GM21619 (cell line): ENCODE measurements around the gene CHSY1.

ENCODE experiments used
- ATAC-seq: cut with Tn5 transposase; IDR thresholded peaks from one replicate; pipeline ENCODE4 v1.9.1; 2021; ENCODE audit not compliant: unreplicated experiment

CHSY1 gene

DNA sequence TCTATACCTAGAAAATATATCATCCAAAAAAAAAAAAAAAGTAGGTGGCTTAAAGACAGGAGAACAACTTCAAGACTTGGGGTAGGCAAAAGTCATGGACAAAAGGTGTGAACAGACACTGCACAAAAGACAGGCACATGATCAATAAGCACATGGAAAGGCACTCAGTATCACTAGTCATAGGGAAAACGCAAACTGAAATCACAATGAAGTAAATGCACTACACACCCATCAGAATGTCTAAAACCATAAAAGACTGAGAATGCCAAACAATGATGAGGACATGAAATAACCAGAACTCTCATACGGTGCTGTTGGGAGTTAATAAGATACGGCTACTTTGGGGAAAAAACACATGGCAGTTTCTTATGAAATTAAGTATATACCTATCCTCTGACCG, 40.0 kb downstream of the CHSY1 start:
- ATAC-seq = no peak

DNA sequence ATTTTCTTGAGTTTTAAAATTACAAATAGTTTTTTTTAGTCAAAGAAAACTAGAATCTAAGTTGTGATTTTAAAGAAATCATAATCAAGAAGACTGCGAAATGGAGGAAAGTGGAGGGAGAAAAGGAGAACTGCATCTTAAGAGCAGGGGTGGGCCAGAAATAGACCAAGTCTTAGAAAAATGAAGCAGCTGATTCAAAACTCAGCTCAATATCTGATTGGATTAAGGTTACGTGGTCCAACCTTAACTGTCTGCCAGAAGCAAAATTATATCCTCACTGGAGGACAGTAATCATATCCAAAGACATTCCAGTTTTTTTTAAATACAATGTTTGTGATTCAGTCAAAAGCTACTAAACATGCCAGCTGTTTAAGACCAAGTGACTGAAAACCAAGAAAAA, 41.4 kb downstream of the CHSY1 start:
- no peak for ATAC-seq

DNA sequence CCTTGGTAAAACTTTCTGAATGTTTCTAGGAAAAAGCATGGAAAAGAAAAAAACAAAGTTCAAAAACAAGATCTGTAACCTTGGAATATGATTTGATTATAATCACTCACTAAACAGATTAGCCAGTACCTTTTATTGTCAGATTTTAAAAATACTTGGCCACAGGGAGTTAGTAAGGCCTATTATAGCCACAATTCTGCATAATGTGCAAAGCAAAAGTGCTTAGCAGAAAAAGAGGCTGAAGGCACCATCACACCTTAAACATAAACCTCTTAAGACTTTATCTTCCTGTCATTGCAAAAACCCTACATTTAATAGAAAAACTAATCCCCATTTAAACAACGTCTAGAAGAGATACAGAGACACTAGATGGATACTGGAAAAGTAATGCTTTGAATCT, 41.8 kb downstream of the CHSY1 start:
- ATAC-seq = no peak

DNA sequence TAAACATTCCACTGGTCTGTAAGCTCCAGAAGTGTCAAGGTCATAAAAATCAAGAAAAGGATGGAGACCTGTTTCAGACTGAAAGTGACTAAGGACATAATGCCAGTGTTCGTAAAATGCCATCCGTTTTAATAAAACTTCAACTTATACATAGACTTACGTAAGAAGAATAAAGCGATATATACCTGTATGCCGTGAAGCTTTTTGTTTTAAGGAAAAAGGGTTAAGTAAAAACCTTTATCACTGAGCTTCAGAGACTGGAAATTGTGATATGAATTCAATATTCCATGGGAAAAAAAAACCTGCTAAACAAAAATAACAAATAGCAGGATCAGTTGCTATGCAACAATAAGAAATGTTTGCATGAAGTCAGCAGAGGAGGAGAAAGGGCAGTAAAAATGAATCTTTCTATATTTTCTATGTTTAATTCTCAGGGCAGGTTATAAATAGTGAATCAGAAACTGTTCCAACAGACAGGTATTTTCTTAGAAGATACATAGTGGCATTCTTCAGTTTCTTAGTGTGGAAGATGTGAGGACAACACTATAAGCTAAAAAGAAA, 42.5 kb downstream of the CHSY1 start:
- ATAC-seq = no peak

DNA sequence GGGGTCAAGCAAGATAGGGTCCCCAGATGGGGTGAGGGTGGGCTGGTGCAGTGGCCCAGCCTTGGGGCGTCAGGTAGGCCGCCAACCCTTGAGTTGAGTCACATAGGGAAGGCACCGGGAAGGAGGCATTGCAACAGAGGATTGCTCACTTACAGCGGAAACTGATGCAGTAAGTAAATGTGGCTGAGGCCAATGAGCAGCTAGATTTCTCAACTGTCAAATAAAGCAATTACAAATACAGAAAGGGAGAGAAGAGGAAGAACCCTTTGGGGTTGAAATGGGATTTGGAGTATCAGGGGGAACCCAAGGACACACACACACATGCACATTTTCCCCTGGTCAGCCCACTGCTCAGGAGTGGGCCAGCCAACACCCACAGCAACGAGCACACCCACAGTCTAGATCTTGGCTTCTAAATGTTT, 44.0 kb downstream of the CHSY1 start:
- ATAC-seq = no peak

DNA sequence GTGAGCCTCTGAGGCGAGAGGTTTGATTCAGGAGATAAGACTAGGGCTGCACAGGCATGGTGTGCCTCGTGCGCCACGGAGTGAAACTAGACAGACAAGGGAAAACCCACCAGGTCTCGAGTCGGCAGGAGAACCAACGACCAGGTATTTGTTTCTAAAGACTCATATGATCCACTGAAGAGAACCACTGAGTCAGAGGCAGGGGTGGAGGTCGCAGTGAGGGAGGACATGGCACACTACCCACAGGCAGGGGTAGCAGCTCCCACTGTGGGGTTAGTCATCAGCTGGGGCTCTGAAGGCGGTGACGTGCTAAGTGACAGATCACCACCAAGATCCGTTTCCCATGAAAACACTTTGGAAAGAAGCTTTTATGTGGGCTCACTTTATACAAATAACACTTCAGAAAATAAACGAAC, 45.7 kb downstream of the CHSY1 start:
- no peak for ATAC-seq

DNA sequence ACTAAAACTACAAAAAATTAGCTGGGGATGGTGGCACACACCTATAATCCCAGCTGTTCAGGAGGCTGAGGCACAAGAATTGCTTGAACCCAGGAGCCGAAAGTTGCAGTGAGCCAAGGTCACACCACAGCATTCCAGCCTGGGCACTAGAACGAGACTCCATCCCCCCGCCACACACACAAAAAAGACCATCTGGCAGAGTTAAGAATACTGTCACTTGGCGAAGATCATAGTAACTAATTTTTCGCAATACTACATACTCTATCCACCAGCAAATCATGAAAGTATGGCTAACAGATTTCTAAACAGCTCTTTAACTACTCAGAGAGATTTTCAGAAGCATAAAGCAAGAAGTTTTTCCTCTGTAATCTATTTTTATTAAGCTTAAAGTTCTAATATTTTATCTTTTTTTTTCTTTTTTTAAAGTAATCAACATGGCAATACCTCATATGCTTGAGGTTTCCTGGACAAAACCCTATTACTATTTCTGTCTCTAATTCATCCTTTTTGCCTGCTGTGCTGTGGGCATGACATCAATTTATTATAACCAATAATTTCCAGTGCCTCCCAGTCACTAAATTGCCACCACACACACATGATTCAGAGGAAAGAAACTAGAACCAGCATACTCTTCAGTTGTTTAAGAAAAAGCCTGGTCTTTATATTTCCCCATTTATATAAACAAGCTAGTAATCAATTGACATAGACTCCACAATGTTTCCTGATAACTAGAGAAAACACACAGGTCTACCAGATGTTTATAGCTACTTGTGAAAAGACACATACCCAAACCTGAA, 46.9 kb downstream of the CHSY1 start:
- ATAC-seq = no peak

DNA sequence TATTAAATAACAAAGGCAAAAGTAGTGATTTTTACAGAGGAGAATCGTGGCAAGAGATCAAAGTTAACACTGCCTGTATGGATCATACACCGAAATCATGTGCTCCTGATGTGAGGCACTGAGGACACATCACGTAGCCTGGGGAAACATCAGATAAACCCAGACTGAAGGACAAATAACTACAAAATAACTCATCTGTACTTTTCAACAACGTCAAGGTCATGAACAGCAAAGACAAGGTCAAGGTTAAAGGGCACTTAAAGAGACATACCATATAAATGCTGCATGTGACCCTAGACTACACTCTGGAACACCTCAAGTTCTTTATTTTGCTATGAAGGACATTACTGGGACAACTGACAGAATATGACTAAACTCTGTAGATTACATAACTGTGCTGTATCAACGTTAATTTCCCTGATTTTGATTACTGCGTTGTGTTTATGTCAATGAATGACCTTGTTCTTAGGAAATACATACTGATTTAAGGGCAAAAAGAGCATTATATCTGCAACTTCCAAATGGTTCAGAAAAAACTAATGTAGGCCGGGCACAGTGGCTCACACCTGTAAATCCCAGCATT, 48.1 kb downstream of the CHSY1 start:
- ATAC-seq = no peak

DNA sequence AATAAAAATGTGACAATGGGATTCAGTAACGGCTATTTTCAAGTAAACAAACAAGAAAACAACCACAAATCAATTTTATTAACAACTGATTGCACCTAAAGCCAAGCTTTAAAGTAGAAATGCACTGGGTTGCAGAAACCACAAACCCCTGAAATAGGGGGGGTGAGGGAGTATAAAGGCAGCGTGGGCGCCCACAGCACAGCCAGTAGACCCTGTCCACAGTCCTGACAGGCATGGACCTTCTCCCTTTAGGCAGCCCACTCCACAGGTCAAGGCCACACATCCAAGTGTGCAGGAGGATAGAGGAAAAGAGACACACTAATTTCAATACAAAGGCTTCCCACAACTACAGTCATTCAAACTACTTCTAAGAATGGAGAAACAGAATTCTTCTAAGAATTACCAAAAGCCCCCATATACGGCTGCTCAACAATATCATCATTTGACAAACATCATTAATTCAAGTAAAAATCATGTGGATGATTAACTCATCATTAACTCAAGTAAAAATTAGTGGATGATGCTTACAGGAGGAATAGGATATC, 48.7 kb downstream of the CHSY1 start:
- no peak for ATAC-seq

DNA sequence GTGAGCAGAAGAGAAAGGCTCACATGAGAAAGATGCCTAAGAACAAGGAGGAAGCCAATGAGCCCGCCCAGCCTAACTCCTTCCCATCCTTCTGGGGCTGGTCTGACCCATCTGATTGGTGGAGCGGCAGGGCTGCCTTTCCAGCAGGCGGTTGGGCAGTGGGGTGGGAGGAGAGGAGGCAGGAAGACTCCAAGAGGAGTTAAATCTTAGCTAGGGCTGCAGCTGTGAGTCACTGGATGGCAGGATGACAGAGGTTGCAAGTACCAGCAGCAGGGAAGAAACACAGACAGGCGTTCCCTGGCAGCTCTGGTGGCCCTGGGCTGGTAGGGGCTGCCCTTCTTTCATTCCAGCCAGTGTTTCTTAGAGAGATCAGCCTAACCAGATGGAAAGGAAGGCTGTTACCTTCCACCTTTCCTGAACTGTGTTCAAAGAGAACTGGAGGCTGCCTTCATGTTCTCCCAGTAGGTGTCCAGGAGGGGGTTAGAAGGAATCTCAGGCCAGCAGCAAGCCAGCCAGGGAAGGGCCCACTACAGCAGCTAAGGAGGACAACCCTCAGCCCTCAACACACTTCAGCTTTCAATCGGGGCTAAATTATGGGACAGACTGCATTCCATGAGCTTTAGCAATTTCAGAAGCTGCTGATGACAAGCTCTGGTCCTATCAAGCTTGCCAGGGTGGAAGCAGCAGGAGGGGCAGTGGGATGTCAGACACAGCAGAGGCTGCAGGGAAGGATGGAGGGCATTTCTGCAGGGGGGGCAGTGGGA, 50.3 kb downstream of the CHSY1 start:
- ATAC-seq = no peak

DNA sequence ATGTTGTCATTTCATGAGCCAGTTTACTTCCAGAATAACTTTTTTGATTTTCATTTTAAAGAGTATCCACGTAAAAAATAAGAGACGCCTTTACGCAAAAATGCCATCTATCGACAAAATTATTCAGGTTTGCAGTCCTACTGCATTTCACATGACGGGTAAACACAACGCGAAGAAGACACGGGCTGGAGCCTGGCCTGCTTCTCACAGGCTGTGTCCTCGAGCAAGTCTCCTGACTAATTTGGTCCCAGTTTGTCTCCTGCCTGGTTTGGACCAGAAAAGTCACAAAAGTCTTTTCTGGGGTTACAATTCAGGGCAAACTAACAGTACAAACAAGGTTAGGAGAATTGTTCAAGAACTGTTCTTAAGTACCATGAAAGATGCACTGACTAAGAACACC, 51.7 kb downstream of the CHSY1 start:
- no peak for ATAC-seq

DNA sequence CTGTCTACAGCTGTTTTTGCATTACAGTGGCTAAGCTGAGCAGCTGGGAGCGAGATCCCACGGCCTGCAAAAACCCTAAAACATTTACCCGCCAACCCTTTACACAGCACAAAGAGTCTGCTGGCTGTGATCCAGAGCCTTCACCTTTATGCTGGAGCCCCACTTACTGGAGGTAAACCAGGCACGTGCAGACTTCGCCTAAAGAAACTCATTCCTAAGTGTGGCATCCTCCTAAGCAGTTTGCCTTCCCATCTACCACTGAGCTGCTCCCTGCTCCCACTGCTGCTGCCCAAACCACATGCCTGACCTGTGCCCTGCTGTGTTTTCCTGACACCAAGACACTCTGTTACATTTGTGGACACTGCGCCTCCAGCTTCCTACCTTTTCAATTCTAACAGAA, 53.0 kb downstream of the CHSY1 start:
- ATAC-seq = no peak

DNA sequence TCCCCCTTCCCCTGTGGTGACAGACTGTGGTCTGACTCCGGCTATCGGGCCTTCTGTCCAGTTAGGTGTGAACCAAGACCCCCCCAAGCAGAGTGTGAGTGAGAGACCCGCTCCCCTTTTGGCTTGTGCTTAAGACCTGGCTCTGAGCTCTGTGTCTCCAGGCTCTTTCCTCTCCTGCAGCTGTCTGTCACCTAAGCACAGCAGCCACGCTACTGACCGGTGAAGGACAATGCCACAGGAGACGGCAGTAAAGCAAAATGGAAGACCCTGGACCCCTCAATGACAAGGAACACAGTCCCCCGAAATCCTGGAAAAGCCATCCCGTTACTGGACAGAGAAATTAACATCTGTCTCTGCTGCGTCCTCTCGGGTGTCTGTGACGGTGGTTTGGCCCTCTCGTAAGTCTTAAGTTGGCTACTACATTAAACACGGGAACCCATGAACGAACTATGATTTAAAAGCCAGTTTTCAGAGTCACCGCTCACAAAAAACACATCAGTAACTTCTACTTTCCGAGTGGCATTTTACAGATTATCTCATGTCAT, 53.7 kb downstream of the CHSY1 start:
- ATAC-seq = no peak

DNA sequence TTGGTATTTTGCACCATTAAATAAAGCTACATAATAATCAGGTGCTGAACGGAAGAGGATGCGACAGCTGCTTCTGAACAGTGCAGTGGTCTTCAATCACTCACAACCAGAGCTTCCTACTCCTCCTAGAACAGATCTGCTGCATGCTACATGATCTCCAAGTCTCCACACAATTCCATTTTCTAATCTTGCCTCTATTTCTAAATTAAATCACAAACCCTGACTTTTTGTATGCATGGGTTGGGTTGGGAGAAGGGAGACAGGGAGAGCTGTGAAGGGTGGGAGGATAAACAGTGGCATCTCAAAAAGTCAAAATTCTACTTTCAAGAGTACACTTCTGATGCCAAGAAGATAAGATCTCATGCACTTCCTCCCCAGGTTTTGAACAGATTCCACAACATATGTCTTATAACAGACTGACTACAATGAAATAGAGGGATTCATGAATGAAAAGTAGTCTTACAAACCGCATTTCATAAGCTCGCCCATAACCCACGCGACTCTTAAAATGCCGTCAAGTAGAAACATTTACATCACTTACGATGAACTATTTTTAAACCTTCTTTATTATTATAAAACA, 57.2 kb downstream of the CHSY1 start:
- no peak for ATAC-seq

DNA sequence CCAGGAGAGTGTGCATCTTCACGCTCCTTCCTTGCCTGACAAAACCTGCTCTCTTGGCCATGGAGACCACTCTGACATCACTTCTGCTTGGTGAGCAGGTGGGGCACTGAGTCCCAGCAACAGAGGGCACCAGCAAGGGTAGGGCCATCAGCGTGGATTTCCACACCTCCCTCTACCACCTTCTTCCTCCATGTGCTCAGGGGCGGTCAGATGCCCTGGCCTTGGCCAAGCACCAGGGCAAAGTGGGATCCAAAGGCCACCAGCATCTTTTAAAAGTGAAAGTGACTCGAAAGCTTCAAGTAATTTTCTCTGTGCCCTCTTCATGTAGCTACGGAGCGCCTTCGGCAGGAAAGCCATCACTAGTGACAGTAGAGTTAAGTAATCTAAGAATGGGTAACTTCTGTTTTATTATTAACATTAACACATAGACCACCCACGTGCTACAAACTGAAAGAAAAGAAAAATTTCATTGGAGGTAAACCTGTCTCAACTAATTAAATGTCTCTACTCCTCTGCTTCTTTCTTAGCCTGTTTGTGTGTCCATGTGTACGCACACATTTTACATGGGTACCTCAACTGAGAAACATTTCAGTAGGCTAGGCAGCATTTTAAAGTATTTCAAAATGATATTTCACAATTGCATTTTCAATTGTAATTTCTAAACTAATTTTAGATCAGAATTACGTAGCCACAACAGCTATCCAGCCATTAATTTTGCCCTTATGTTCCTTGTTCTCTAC, 57.9 kb downstream of the CHSY1 start:
- no peak for ATAC-seq

DNA sequence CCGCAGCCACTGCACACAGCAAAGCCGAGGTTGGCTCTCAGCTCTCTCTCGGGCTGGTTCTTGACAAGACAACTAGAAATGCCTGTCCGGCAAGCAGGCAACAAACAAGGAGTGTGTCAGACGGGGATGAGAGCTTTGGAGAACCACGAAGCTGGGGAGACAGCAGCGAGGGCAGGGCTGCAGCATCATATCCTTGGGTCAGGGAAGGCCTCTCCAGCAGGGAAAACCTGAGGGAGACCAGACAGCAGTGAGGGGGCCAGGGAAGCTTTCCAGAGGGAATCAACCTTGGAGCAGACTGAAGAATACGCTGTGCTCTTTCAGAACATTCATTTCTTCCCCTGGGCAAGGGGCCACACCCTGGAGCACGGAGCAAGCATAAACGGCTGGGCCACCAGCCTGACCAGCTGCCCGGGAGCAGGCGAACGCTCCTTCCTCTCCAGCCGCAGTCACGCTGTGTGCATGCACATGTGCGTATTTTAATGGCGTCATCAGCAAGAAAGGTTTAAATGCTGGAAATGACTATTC, 58.7 kb downstream of the CHSY1 start:
- no peak for ATAC-seq

DNA sequence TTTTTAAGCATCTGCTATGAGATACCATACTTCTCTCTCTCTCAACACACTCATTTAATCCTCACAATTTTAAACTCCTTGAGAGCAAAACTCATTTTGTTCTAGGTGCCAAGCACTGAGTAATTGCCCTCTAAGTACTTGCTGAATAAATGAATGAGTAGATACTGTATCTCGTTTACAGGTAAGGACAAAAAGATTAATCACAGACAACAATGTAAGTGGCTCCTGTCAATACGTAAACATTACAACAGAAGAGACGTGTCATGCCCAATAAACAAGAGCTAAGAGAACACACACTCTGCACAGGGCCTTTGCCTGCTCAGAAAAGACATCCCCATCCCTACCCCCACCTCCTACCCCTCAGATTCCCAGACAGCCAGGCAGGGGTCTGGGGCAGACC, 59.8 kb downstream of the CHSY1 start:
- no peak for ATAC-seq

DNA sequence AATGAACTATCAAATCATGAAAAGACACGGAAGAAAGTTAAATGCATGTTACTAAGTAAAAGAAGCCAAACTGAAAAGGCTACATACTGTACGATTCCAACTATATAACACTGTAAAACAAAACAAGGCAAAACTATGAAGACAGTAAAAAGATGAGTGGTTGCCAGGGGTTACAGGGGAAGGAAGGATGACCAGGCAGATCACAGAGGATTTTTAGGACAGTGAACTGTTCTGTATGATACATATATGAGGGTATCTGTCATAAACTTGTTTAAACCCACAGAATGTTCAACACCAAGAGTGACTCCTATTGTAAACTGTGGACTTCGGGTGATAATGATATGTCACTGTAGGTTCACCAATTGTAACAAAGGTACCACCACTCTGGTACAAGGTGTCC, 60.6 kb downstream of the CHSY1 start:
- no peak for ATAC-seq

DNA sequence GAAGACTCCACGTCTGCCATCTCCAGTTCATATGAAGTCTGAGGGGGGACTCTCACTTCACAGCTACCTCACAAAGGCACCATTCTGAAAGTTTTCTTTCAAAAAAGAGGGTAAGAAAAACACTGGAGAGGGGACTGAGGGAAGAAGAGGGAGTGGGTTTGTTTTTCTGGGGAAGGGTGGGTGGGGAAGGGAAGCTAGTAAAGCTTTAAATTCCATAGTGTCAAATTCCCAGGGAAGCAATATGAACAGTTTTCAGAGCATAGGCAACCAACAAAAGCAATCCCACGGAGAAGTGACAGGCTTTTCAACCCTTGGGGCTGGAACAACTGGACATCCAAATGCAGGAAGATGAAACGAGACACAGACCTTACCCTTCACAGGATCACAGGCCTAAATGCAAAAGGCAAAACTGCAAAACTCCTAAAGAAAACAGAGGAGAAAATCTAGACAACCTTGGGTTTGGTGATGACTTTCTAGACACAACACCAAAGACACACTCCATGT, 61.7 kb downstream of the CHSY1 start:
- no peak for ATAC-seq
